WTC11 (cell line): ENCODE results near the gene PSMD12. TPM values are rescaled to one million over a fixed set of nuclear protein-coding genes. Genes with fewer than 3 reads are reported as not detected.

Experiments used
- ATAC-seq: fragments of 200-7000 bp; cut with Tn5 transposase; 2 replicates; pipeline ENCODE4 v1.10.0; 2021; ENCODE audit warnings: mild to moderate bottlenecking, moderate library complexity
- Bru-seq: library from RNA; stranded (reverse); fragments of 400-500 nt; gene quantifications from one replicate; lab custom pipeline; 2021; lab: Mats Ljungman, UMichigan
- CTCF ChIA-PET: fragments of 300-600 bp; sonication (Branson Sonifier 250); formaldehyde crosslinking; loops from one replicate; lab custom pipeline; 2021; ENCODE audit warnings: antibody characterized with exemption; lab: Charles Lee
- POLR2A ChIA-PET: fragments of 350-600 bp; sonication (Branson Sonifier 250); formaldehyde crosslinking; loops from one replicate; lab custom pipeline; 2021; ENCODE audit warnings: antibody characterized with exemption; lab: Charles Lee
- DNase-seq: peaks from one replicate; pipeline ENCODE4 v3.0.0; 2021; ENCODE audit warnings: low spot score
- H3K27ac Mint-ChIP-seq: 2 replicates; pipeline ENCODE4 v1.8.0; 2021; ENCODE audit warnings: mixed read lengths
- H3K27me3 Mint-ChIP-seq: 2 replicates; pipeline ENCODE4 v1.8.0; 2021; ENCODE audit warnings: low read depth, mild to moderate bottlenecking, moderate library complexity, mixed read lengths
- H3K36me3 Mint-ChIP-seq: 2 replicates; pipeline ENCODE4 v1.8.0; 2021; ENCODE audit warnings: mixed read lengths
- H3K4me1 Mint-ChIP-seq: 2 replicates; pipeline ENCODE4 v1.8.0; 2022; ENCODE audit warnings: mixed read lengths
- H3K4me3 Mint-ChIP-seq: 2 replicates; pipeline ENCODE4 v1.8.0; 2021; ENCODE audit warnings: mild to moderate bottlenecking, moderate library complexity, mixed read lengths
- H3K9me3 Mint-ChIP-seq: 2 replicates; pipeline ENCODE4 v1.8.0; 2021; ENCODE audit warnings: mixed read lengths
- ARID4B ChIP-seq: sonication (generic); formaldehyde crosslinking; IDR thresholded peaks from 2 replicates; pipeline ENCODE4 v1.8.0; 2023; ENCODE audit warnings: missing genetic modification reagents, mild to moderate bottlenecking, borderline replicate concordance
- E2F5 ChIP-seq: sonication (generic); formaldehyde crosslinking; IDR thresholded peaks from 2 replicates; pipeline ENCODE4 v1.8.1; 2022; ENCODE audit warnings: mild to moderate bottlenecking, moderate library complexity, missing genetic modification reagents
- ELF4 ChIP-seq: sonication (generic); formaldehyde crosslinking; IDR thresholded peaks from 2 replicates; pipeline ENCODE4 v1.8.1; 2022; ENCODE audit warnings: low read depth, mild to moderate bottlenecking, moderate library complexity, missing genetic modification reagents
- FOXP1 ChIP-seq: sonication (generic); formaldehyde crosslinking; IDR thresholded peaks from 2 replicates; pipeline ENCODE4 v1.8.0; 2022; ENCODE audit warnings: missing genetic modification reagents, mild to moderate bottlenecking, moderate library complexity, borderline replicate concordance
- GABPB1 ChIP-seq: sonication (generic); formaldehyde crosslinking; IDR thresholded peaks from 2 replicates; pipeline ENCODE4 v1.8.1; 2023; ENCODE audit warnings: mild to moderate bottlenecking, missing genetic modification reagents
- HMGXB4 ChIP-seq: sonication (generic); formaldehyde crosslinking; IDR thresholded peaks from 2 replicates; pipeline ENCODE4 v1.8.1; 2023; ENCODE audit warnings: mild to moderate bottlenecking, moderate library complexity, missing genetic modification reagents
- MAX ChIP-seq: sonication (generic); formaldehyde crosslinking; IDR thresholded peaks from 2 replicates; pipeline ENCODE4 v1.8.0; 2022; ENCODE audit warnings: mild to moderate bottlenecking, missing genetic modification reagents
- MXD4 ChIP-seq: fragments of 250-450 bp; sonication (Bioruptor Pico); IDR thresholded peaks from 2 replicates; pipeline ENCODE4 v1.8.0; 2021; ENCODE audit warnings: mild to moderate bottlenecking, moderate library complexity, borderline replicate concordance
- NFE2L1 ChIP-seq: sonication (generic); formaldehyde crosslinking; IDR thresholded peaks from 2 replicates; pipeline ENCODE4 v1.8.1; 2023; ENCODE audit warnings: missing genetic modification reagents
- USF2 ChIP-seq: sonication (generic); formaldehyde crosslinking; IDR thresholded peaks from 2 replicates; pipeline ENCODE4 v1.8.1; 2023; ENCODE audit warnings: mild to moderate bottlenecking, missing genetic modification reagents, moderate library complexity
- ZBTB21 ChIP-seq: sonication (generic); formaldehyde crosslinking; IDR thresholded peaks from 2 replicates; pipeline ENCODE4 v1.8.1; 2023; ENCODE audit warnings: mild to moderate bottlenecking, missing genetic modification reagents, borderline replicate concordance
- ZNF232 ChIP-seq: sonication (generic); formaldehyde crosslinking; IDR thresholded peaks from 2 replicates; pipeline ENCODE4 v1.8.0; 2022; ENCODE audit warnings: mild to moderate bottlenecking, missing genetic modification reagents
- ZNF396 ChIP-seq: fragments of 250-450 bp; sonication (Bioruptor Pico); IDR thresholded peaks from 2 replicates; pipeline ENCODE4 v1.8.0; 2021; ENCODE audit warnings: mild to moderate bottlenecking, moderate library complexity, borderline replicate concordance
- ZNF416 ChIP-seq: fragments of 250-450 bp; sonication (Bioruptor Pico); IDR thresholded peaks from 2 replicates; pipeline ENCODE4 v1.9.0; 2021; ENCODE audit warnings: mild to moderate bottlenecking, inconsistent platforms
- long read RNA-seq, 3 experiments: library from RNA in 1 of 3; library from capped mRNA in 1 of 3; library from polyadenylated mRNA in 1 of 3; unstranded in 2 of 3; stranded (forward) in 1 of 3; transcript quantifications; one replicate each; pipeline ENCODE4 v2.0.0, GENCODE V29; 2021
- total RNA-seq: library from RNA; stranded (reverse); gene quantifications from 3 replicates; pipeline ENCODE4 v1.2.3, GENCODE V29; 2021
- TF ChIP-seq, protein P1 (sequence below): fragments of 250-450 bp; sonication (Bioruptor Pico); IDR thresholded peaks from 2 replicates; pipeline ENCODE4 v1.8.0; 2021; ENCODE audit warnings: mild to moderate bottlenecking
- TF ChIP-seq, protein P2 (sequence below): sonication (generic); formaldehyde crosslinking; IDR thresholded peaks from 2 replicates; pipeline ENCODE4 v1.8.0; 2022; ENCODE audit warnings: mild to moderate bottlenecking, missing genetic modification reagents
- TF ChIP-seq, protein P3 (sequence below): sonication (generic); formaldehyde crosslinking; IDR thresholded peaks from 2 replicates; pipeline ENCODE4 v1.8.1; 2023; ENCODE audit warnings: mild to moderate bottlenecking, missing genetic modification reagents
- TF ChIP-seq, protein P4 (sequence below): sonication (generic); formaldehyde crosslinking; IDR thresholded peaks from 2 replicates; pipeline ENCODE4 v1.8.0; 2022; ENCODE audit warnings: mild to moderate bottlenecking, missing genetic modification reagents

Gene PSMD12
- total RNA-seq (58.9 to 66.9 TPM (median 59.0 TPM) in 3 replicates), Bru-seq, nascent RNA (percentile 93 among the genes with signal in this experiment)
- long read RNA-seq, experiment 1, full-length matches to known transcripts: 440 of 464 reads
- long read RNA-seq, experiment 1, partial matches to known transcripts: 5 of 464 reads
- long read RNA-seq, experiment 1, other reads (novel, unspliced or antisense): 19 of 464 reads
- long read RNA-seq, experiment 2, full-length matches to known transcripts: 56 of 106 reads
- long read RNA-seq, experiment 2, partial matches to known transcripts: 29 of 106 reads
- long read RNA-seq, experiment 2, other reads (novel, unspliced or antisense): 21 of 106 reads
- long read RNA-seq, experiment 3, full-length matches to known transcripts: 222 of 245 reads
- long read RNA-seq, experiment 3, partial matches to known transcripts: 7 of 245 reads
- long read RNA-seq, experiment 3, other reads (novel, unspliced or antisense): 16 of 245 reads

DNA sequence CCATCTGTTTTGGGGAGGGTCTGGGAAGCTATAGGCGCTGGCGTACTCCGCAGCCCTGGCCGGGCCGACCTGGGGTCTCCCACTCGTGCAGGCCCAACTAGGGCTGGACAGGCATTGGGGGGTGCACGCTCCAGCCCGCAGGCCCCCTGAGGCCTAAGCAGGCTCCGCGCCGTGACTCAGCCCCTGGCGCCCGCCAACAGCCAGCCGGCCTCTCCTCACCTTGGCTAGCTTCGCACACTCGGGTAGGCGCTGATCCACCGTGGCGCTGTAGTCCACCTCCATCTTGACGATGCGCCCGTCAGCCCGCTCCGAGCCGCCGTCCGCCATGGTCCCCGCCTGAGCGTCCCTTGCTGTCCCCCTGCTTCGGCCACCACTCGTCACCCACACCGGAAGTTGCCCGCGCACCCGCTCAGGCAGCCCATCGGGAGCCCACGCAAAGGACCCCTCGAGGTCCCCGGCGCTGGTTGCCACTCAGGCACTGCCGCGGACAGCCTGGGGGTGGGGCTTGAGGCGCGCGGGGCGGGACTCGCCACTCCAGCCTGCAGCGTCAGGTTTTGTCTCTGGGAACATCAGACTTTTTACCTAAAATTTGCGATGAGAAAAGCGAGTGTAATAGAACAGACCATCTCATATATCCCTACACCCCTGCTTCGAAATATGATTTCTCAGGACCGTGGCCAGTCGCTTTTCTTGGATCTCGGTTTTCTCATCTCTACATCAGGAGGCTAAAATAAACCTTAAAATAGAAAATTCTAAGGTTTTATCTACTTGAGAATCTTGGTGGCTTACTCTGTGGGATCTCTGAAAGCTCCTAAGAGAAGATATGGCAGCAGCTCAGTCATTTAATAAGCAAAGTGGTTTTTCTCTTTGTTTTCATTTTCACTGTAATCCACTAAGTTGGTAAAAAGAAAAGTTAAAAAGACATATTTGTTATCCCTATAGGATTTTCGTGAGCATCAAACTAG, at the start of gene PSMD12:
Gene PSMD12, minus strand, starts transcription at position 385 of the 965 bp plus-strand sequence. Its CDS starts 58 bp downstream, at position 327.
- Mint-ChIP-seq H3K27me3 (no peaks in the 10 kb centered on the region; the same call in 1 of the 2 replicates), H3K4me3 (peak within 1 kb of the TSS; percentile 96), H3K27ac (peak within 1 kb of the TSS; percentile 97), H3K36me3 (peaks cover 14% of the 10 kb centered on the region), H3K4me1 (peaks cover 22% of the 10 kb centered on the region), H3K9me3 (no peaks in the 10 kb centered on the region)
- POLR2A ChIA-PET: interaction anchor here (0.6 to 0.8 kb wide), 3 partner anchors 12 to 333 kb away, joined by 3 to 5 read pairs (median 4); no protein-coding TSS in a partner anchor
- DNase-seq: peak; percentile 88
- peak; percentile 98 for ATAC-seq
- CTCF ChIA-PET: interaction anchor here (0.8 to 2.3 kb wide), 3 partner anchors 9 to 352 kb away, joined by 3 to 6 read pairs (median 3); no protein-coding TSS in a partner anchor
- TF ChIP-seq NFE2L1 (CRISPR knock-in tag) (peak; percentile 93), FOXP1 (CRISPR knock-in tag) (peak; percentile 62), MXD4 (CRISPR knock-in tag) (no peak), ELF4 (CRISPR knock-in tag) (no peak), USF2 (CRISPR knock-in tag) (peak; percentile 20; the same call in 1 of the 2 replicates), E2F5 (peak; percentile 49; the same call in 1 of the 2 replicates), ZNF232 (peak; percentile 64; the same call in 1 of the 2 replicates), HMGXB4 (CRISPR knock-in tag) (0 out of 2 replicates have a peak, but pooled peaks have one; percentile 89), GABPB1 (CRISPR knock-in tag) (peak; percentile 94), ARID4B (CRISPR knock-in tag) (peak; percentile 60; the same call in 1 of the 2 replicates), ZNF396 (CRISPR knock-in tag) (no peak), MAX (CRISPR knock-in tag) (peak; percentile 75), ZBTB21 (CRISPR knock-in tag) (peak; percentile 81; the same call in 1 of the 2 replicates), ZNF416 (CRISPR knock-in tag) (peak; percentile 73; the same call in 1 of the 2 replicates)
- TF ChIP-seq, protein P1, sequence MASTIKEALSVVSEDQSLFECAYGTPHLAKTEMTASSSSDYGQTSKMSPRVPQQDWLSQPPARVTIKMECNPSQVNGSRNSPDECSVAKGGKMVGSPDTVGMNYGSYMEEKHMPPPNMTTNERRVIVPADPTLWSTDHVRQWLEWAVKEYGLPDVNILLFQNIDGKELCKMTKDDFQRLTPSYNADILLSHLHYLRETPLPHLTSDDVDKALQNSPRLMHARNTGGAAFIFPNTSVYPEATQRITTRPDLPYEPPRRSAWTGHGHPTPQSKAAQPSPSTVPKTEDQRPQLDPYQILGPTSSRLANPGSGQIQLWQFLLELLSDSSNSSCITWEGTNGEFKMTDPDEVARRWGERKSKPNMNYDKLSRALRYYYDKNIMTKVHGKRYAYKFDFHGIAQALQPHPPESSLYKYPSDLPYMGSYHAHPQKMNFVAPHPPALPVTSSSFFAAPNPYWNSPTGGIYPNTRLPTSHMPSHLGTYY (CRISPR knock-in tag): 0 out of 2 replicates have a peak, but pooled peaks have one; percentile 30
- TF ChIP-seq, protein P2, sequence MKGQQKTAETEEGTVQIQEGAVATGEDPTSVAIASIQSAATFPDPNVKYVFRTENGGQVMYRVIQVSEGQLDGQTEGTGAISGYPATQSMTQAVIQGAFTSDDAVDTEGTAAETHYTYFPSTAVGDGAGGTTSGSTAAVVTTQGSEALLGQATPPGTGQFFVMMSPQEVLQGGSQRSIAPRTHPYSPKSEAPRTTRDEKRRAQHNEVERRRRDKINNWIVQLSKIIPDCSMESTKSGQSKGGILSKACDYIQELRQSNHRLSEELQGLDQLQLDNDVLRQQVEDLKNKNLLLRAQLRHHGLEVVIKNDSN (CRISPR knock-in tag): 0 out of 2 replicates have a peak, but pooled peaks have one; percentile 27
- TF ChIP-seq, protein P3, sequence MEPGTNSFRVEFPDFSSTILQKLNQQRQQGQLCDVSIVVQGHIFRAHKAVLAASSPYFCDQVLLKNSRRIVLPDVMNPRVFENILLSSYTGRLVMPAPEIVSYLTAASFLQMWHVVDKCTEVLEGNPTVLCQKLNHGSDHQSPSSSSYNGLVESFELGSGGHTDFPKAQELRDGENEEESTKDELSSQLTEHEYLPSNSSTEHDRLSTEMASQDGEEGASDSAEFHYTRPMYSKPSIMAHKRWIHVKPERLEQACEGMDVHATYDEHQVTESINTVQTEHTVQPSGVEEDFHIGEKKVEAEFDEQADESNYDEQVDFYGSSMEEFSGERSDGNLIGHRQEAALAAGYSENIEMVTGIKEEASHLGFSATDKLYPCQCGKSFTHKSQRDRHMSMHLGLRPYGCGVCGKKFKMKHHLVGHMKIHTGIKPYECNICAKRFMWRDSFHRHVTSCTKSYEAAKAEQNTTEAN (CRISPR knock-in tag): 0 out of 2 replicates have a peak, but pooled peaks have one; percentile 27
- TF ChIP-seq, protein P4, sequence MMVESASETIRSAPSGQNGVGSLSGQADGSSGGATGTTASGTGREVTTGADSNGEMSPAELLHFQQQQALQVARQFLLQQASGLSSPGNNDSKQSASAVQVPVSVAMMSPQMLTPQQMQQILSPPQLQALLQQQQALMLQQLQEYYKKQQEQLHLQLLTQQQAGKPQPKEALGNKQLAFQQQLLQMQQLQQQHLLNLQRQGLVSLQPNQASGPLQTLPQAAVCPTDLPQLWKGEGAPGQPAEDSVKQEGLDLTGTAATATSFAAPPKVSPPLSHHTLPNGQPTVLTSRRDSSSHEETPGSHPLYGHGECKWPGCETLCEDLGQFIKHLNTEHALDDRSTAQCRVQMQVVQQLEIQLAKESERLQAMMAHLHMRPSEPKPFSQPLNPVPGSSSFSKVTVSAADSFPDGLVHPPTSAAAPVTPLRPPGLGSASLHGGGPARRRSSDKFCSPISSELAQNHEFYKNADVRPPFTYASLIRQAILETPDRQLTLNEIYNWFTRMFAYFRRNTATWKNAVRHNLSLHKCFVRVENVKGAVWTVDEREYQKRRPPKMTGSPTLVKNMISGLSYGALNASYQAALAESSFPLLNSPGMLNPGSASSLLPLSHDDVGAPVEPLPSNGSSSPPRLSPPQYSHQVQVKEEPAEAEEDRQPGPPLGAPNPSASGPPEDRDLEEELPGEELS (CRISPR knock-in tag): peak; percentile 86; the same call in 1 of the 2 replicates
